ENCODE measurements around the gene WDR1.

WDR1 gene, protein sequence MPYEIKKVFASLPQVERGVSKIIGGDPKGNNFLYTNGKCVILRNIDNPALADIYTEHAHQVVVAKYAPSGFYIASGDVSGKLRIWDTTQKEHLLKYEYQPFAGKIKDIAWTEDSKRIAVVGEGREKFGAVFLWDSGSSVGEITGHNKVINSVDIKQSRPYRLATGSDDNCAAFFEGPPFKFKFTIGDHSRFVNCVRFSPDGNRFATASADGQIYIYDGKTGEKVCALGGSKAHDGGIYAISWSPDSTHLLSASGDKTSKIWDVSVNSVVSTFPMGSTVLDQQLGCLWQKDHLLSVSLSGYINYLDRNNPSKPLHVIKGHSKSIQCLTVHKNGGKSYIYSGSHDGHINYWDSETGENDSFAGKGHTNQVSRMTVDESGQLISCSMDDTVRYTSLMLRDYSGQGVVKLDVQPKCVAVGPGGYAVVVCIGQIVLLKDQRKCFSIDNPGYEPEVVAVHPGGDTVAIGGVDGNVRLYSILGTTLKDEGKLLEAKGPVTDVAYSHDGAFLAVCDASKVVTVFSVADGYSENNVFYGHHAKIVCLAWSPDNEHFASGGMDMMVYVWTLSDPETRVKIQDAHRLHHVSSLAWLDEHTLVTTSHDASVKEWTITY

DNA sequence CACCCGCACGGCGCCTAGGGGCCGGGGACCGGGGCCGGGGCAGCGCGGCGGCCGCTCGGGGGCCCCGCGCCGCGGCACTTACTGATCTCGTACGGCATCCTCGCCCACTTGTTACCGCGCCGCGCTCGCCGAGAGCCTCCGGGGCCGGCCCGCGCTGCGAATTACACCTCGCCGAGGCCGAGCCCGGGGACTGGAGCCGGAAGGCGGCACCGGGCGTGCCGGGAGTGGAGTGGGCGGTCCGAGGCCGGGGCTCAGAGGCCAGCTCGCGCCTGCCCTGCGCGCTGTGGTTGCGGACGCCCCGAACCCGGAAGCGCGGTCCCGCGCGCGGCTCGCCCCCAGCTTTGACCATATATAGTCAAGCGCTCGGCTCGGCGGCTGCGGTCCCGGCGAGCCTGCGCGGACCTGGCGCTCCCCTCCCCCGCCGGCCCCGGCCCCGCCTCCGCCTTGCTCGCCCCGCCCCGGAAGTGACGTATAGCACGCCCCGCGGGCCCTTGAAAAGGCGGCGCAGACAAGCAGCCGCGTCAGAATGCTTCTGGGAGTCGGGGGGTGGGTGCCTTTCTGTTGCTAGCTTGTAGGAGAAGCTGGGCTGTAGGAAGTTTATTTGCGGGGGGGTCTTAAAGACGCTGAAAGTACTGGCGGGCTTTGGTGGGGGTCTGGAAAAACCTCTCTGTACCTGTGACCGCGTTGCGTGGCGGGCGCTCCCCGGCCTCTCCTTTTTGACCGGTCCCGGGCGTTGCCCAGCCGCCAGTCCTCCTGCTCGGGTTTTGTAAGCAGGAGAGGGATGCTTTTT, at the start of gene WDR1:
WDR1 (minus strand) TSS at position 231 of the 790 bp plus-strand sequence; CDS start at position 98, 133 bp downstream.
- DNase-seq (ENCODE audit: low spot score), result peak; percentile 78

DNA sequence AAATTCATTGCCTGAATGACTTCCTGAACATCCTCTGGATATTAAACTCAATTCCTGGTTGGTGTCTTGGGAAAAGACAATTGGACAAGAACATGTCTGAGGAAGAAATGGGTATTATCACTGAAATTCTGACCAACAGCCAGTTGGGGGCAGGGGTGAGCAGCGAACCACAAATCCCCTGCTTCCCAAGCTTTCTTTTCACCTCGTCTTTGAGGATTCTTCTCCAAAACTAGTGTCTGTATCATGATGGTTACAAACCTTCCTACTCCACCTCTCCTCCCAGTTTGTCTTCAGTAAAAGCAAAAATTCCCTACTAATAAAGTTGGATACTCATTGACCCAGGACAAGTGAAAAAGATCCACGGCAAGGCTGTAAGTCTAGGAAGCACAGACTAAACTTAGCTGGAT, 48.3 kb upstream of the WDR1 start:
- peak; percentile 51 for DNase-seq (ENCODE audit: low spot score)

DNA sequence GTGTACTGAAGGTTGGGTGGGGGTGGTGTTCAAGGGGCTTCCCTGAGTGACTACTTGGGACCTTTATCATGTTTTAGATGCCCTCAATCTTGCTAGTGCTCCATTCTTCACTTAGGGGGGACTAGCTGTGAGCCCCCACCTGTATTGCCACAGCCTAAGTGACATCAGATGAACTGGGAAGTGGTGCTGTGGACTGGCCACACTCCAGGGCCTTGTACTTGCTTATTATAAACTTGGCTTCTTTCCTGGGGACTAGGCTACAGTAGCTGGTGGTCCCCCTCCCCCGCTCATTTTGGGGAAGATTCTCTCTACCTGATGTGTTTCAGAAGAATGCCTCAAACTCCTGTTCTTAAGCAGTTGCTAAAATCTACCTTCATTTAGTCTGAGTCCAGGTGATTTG, 46.7 kb upstream of the WDR1 start:
- no peak for DNase-seq (ENCODE audit: low spot score)

DNA sequence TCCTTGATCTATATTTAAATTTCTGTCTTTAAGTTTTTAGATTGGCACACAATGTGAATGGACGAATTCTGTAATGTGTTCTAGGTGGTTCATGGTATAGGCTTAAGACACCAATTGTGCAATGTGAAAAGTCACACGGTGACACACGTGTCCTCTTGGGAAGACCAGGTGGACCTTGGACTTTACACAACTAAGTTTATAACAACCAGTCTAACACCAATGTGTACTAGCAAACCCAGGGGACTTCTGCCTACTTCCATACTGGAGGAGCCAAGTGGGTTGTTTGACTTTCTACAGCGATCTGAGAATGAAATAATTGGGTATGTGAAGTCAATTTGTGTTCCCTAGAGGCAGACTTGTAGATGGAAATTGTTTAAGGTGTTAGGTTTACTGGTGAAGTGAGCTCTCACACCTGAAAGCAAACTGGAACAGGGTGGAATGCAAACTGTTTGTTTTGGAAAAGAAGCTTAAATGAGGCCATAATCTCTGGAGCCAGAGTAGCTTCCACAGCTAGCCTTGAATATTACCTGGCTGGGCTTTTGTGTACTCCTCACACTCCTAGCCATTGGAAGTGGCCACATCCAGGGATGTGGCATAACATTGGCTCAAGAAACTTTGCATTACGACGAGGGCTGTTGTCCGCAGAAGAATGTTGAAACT, 45.9 kb upstream of the WDR1 start:
- no peak for DNase-seq (ENCODE audit: low spot score)

DNA sequence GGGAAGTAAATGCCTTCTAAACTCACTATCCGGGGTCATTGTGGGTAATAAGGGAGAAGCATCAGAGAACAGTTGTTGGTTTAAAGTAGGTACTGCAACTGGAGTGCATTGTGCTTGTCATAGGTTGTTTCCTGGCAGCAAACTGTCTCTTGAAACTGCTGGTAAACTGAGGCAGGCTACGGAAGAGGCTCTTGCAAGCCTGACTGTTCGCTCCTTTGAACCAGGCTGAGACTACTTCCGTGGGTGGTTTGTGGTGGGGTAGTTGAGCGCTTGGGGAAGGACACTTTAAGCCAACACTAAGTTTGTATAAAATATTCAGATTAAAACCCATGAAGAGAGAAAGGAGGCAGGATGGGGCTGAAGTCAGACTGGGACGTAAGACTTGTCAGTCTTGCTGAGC, 45.2 kb upstream of the WDR1 start:
- no peak for DNase-seq (ENCODE audit: low spot score)

DNA sequence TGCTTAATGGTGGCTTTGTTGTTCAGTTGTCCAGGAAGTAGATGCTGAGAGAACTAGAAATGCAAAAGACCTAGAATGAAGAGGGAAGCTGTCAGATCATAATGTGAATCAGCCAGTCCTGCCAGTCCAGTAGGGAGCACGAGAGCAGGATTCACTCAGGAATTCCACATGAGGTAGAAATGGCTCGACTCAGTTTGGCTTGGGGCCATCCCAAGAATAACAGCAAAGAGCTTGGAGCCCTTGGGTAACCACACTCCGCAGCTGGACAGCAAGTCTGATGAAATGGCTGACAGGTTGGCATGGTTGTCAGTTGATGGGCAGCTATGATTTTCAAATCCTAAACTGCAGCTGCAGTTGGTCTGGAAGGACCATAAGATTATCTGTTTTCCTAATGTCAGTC, 44.5 kb upstream of the WDR1 start:
- no peak for DNase-seq (ENCODE audit: low spot score)

DNA sequence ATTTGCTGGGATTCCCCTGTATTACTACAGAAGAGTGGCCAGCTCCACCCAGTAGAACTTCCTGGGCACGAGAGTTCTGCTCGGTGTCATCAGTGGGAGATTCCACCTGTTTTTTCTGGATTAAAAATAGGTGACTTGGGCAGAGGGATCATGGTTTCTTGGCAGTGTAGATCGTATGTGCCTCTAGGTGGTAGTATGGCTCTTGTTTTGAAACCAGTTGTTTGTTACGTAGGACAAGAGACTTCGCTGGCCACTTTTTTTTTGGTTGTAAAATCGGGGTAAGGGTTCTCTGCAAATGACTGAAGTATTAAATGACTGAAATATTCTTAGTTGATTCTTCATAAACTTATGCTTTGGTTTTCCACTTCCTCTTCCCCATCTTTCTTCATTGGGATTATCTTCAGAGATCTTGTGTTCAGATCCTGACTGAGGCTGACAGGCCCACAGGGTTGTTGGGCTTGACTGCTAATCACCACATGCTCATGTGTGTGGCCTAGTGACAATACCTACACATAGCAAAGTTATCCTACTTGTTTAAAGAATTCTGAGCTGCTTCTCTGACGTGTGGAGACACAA, 43.8 kb upstream of the WDR1 start:
- DNase-seq (ENCODE audit: low spot score), result no peak

DNA sequence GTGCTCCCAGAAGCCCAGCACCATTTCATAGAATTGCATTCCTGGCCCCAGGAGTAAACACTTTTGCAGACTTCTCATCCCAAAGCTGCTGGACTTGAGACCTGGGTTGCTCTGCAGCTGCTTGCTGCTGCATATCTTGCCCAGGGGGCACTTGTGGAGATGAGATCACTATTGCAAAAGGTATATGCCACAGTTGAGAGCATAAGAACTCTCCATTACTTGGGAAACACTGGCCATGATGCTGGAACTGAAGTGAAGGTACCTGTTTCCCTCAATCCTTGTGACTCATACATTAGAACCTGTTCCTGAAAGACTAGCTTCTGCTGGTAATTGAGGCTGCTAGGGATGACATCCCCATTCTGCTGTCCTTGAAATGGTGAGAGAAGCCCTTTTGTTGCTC, 43.1 kb upstream of the WDR1 start:
- no peak for DNase-seq (ENCODE audit: low spot score)

DNA sequence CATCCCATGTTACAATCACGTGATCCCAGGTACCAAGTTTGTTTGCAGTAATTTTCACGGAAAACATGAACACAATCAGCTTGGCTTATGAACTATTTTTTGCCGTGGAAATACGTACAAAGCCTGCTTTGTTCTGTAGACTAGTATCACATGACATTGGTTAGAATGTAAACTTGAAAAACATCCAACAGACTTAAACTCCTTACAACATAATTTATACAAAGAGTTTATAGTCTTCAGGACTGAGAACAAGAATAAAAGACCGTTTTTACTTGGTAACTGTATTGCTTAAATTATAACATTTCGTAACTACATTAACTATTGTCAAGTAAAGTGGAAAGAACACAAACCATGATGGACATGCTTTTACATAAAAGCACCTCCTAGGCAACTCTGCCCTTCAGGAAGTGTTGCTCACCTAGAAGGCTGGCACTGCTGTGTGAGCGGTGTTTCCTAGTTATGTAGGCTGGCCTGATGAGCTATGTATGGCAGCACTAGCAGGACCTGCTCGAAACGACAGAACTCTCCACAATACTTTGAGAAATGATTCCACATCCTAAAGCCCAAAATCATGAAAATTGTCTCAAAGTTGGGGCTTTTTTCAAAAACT, 41.8 kb upstream of the WDR1 start:
- DNase-seq (ENCODE audit: low spot score), result peak; percentile 72

DNA sequence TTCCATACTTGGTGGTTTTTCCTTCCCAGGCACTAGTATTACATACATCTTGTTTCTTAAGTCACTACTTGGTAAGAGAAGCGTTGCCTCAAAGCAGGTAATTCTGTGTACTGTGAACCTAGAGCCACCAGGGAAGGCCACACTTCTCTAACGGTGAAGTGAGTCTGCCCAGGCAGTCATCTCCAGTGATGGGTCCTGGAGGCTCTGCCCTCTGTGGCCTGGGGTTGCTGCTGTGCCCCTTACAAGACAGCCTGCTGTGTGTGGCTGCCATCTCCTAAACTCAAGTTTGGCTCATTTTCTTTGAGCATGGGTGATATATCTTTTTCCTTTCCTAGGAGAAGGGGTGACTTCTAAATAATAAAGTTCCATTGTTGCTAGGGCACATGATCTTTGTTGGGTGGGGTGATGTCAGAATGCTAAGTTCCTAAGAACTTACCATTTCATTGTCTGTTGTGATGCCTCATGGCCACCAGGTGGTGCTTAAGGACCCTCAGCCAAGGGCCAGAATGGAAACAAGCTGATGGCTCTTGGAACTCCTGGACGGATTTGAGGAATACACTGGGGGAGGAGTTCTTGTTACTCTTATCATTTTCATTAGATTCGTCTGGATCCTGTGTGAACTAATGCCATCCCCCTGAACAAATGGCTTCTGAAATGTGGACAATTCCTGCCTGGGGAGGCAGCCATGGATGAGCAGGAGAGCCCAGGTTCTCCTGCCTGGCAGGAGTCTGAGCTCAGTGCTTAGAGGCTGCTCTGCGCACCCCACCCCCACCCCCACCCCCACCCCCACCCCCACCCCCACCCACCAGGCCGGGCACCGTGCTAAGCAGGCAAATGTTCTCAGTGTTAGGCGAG, 41.1 kb upstream of the WDR1 start:
- peak; percentile 85 for DNase-seq (ENCODE audit: low spot score)

DNA sequence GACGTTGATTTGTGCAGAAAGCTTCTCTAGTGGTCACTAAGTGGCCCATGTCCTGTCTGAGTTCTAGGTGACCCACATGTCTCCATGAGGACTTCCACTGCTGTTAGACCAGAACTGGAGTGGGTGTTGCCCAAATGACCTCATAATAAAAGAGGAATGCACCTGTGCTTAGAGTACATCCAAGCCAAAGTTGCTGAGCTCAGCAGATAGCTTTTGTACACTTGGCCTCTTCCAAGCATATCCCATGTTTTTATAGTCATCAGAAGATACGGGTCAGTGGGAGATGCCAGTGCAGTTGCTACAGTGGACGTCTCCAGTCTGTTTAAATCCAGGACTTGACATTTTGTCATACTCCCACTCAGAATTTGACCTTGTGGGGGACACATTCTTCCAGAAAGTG, 37.6 kb upstream of the WDR1 start:
- DNase-seq (ENCODE audit: low spot score), result no peak

DNA sequence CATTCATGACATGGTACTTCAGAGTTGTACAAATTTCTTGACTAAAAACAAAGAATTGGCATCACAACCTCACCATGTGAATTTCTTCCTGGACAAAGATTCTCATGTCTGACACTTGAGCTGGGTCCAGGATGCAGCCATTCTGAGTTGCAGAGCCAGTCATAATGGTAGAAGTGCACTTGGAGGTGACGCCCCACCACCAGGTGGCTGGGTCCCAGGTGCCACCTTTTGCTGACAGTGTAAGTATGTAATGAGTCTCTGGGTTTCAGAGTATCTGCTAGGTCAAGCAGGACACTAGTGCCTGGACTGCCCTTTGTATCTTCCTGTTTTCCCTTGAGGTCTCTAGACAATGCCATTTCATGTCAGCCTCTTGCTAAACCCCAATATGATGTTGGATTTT, 36.6 kb upstream of the WDR1 start:
- no peak for DNase-seq (ENCODE audit: low spot score)

DNA sequence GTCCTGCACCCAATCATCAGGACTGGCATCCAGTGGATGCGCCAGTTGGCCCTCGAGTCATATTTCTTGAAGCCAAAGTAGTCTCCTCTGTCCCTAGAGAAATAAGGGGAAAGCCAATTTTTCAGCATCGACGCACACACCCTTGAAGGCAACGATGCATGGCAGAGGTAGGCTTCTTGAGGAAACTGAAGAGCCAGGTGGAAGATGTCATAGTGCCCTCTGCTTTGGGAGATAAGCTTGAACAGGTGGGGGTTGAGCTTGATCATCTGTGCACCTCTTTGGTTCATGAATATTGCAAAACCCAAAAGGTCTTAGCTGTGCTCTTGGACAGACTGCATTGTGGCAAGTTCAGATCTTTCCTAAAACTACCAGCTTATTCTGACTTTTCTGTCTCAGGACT, 34.6 kb upstream of the WDR1 start:
- DNase-seq (ENCODE audit: low spot score), result no peak

DNA sequence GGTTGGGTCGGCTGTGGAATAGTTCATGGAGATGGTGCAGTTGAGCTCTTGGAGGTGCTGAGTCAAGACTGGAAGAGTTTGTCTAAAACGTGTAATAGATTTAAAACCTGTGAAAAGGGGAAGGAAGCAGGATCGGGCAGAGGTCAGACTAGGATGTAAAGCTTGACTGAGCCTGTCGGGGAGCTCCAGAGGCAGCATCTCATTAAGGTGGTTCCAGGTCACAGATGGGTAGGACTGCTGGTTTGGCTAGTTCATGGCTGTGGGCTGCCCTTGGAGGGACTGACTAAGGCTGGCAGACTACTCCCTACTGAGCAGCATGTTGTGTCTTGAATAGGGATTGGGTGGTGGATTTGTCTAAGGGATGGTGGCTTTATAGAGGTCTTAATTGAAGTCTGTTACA, 28.4 kb upstream of the WDR1 start:
- no peak for DNase-seq (ENCODE audit: low spot score)

DNA sequence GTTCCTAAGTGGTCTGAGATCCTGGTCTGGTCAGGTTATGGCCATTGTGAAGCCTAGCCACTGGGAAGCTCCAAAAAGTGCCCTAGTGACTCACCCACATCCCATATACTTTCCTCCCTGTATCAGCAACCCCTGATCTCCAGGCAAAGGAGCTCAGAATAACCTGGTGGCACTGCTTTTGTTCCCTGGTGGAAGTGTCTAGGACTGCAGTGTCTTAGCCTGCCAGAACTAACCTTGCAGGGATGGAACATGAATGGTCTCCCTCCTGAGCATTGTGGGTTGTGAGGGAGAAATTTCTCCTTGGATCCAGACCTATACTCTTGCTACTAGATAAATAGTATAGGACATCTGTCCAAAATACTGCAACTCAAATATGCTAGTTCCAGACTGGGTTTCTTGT, 27.9 kb upstream of the WDR1 start:
- DNase-seq (ENCODE audit: low spot score), result no peak

DNA sequence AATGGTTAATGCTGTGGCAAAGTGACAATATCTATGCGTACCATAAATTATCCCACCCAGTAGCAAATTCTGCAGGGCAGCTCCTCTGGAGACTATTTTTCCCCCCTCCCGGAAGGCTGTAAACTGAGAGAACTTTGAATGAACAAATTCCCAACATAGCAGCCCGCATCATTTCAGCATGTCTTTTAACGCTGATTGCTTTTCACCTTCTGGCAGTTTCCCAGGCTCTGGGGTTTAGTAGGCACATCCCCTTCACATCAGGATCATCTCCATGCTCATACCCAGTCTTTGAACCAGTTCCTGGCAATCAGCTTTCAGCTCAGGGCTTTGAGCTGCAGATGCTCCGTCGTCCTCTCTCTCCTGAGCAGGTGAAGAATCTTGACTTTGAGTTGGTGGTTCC, 26.6 kb upstream of the WDR1 start:
- DNase-seq (ENCODE audit: low spot score), result no peak

DNA sequence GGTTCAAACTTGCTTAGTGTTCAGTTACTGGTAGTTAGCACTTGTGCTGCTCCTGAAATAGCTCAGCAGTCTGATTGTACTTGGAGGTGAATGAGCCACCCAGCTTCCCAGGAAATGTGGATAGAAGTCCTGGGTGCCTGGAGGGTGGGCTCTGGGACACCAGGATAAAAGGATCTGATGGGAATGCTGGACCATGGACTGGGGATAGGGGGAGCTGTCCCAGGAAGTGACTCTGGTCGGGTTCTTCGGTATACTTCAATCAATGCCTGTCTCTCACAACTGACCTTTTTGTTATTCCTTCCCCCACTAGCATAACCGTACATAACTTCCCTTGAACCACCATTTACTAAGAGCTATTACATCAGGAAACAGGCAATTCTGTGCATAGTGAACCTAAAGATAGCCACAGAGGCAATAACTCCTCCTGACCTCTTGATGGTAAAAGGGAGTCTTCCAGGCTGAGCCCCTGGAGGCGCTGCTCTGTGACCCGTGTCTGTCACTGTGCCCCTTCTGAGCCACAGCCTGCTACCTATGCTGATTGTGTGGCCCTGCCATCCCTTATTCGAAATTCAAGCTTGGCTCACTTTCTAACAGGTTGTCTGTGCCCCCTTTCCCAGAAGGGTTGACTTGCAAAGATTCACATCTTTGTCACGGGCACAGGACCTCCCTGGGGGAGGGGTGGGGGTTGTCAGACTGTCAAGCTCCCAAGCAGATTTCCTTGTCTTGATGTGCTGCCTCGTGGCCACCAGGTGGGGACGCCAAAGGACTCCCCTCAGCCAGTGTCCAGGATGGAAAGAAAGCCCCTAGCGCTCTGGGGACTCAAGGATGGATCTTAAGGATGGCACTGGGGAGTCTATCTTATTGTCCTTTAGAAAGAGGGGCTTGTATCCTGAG, 24.5 kb upstream of the WDR1 start:
- no peak for DNase-seq (ENCODE audit: low spot score)

DNA sequence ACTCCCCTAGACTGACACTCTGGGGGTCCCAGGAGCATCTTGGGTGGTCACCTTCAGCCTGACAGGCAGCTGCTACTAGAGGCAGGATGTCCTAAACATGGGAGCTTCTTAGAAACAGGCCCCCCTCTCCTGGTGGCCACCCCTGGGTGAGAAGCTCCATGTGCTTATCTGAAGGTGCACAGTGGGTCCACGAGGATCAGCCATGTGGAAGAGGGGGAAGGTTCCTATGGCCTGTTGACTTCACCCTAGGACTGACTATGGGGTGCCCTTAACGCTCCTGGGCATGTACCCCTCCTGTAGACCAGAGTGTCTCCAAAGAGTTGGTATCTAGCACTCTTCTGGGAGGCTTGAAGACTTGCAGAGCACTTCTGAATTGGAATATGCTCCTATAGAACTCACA, 22.9 kb upstream of the WDR1 start:
- no peak for DNase-seq (ENCODE audit: low spot score)

DNA sequence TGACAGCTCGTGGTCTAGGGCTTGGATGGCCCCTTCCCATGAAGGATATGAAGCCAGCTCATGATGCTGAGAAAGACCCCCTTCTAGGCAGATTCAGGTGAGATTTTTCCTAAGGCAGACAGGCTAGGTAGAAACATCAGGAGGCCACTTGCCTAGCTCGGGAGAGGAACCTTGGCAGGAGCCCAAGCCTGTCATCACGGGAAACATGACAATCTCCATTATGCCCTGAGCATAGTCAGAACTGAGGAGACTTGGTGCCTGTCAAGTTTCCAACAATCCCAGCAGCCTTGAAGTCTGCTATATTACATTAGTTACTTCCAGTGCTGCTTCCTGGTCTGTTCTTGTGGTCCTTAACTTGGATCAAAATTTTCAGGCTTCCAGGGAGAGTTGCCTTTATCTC, 18.7 kb upstream of the WDR1 start:
- no peak for DNase-seq (ENCODE audit: low spot score)

DNA sequence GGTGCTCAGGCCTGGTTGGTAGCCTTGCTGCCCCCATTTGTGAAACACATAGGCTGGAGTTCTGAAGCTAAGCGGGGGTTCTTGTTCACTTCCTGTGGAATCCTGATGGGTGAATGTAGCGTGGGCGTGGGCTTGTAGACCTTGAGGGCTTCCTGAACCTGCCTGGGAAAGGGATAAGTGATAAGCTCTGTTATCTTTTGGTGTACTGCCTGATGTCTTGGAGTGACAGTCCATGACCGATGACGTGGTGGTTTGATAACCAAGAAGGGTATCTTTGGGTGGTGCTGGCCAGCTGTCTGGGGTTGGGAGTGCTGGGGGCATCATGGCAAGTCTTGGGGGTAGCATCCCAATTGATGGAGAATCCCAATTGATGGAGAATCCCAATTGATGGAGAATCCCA, 17.5 kb upstream of the WDR1 start:
- no peak for DNase-seq (ENCODE audit: low spot score)

Data from COLO829 (cell line).